HEK293T (cell line): ENCODE data around the gene SUN1.

Source experiments
- BHLHE40 ChIP-seq: fragments of 450-650 bp; IDR thresholded peaks from 2 replicates; pipeline ENCODE4 v1.6.1; 2016; ENCODE audit warnings: mild to moderate bottlenecking, moderate library complexity, borderline replicate concordance
- FOXM1 ChIP-seq: fragments of 450-650 bp; IDR thresholded peaks from 2 replicates; pipeline ENCODE4 v1.6.1; 2017; ENCODE audit warnings: mild to moderate bottlenecking, borderline replicate concordance
- L3MBTL2 ChIP-seq: fragments of 450-650 bp; conservative IDR thresholded peaks from 2 replicates; pipeline ENCODE4 v1.6.1; 2016; ENCODE audit warnings: mild to moderate bottlenecking

GRCh38 chr7:876972-877311 lies 44.7 kb downstream of the SUN1 start:
- TF ChIP-seq FOXM1: no peak
- no peak for TF ChIP-seq BHLHE40
- TF ChIP-seq L3MBTL2: no peak
